IPS-18c (cell line): ENCODE measurements around the gene CDKAL1.
"Not testable (repeated sequence)": the region's sequence is repeated elsewhere in the genome, so short reads cannot be mapped to it uniquely, and the experiment has no call there.

Experiments used
- H3K4me3 ChIP-seq: 2 replicates; pipeline ENCODE4 v1.7.0; 2013; ENCODE audit warnings: low read depth, mild to moderate bottlenecking, low read length, moderate library complexity; ENCODE audit not compliant: insufficient read depth
- H3K9me3 ChIP-seq: one replicate; pipeline ENCODE4 v1.6.1; 2013; ENCODE audit warnings: mild to moderate bottlenecking, low read length, moderate library complexity; ENCODE audit not compliant: control insufficient read depth, insufficient read depth

CDKAL1 gene

GRCh38 chr6:20575704-20576451 lies 41.6 kb downstream of the CDKAL1 start:
- no peak overlapping the region for H3K4me3 ChIP-seq

GRCh38 chr6:20577173-20577688 lies 43.0 kb downstream of the CDKAL1 start:
- H3K4me3 ChIP-seq = no peak overlapping the region
- H3K9me3 ChIP-seq = no peaks in the 10 kb centered on the region

More at GRCh38 chr6:20575704-20576451, 41.6 kb downstream of the CDKAL1 start:
- H3K9me3 ChIP-seq = no peaks in the 10 kb centered on the region

- no peaks in the 10 kb centered on the region for H3K9me3 ChIP-seq
- no peak overlapping the region for H3K4me3 ChIP-seq
These were observed 46.8 kb downstream of the CDKAL1 start for GRCh38 chr6:20581070-20581469.

GRCh38 chr6:20582586-20583443 lies 48.6 kb downstream of the CDKAL1 start:
- no peak overlapping the region for H3K4me3 ChIP-seq
- no peaks in the 10 kb centered on the region for H3K9me3 ChIP-seq

GRCh38 chr6:20583444-20583800 lies 49.2 kb downstream of the CDKAL1 start:
- Histone ChIP-seq H3K9me3 (no peaks in the 10 kb centered on the region), H3K4me3 (no peak overlapping the region)

GRCh38 chr6:20584100-20584731 lies 50.0 kb downstream of the CDKAL1 start:
- no peaks in the 10 kb centered on the region for H3K9me3 ChIP-seq

GRCh38 chr6:20589266-20589665 lies 55.0 kb downstream of the CDKAL1 start:
- Histone ChIP-seq H3K9me3 (no peaks in the 10 kb centered on the region), H3K4me3 (no peak overlapping the region)

More at GRCh38 chr6:20584100-20584731, 50.0 kb downstream of the CDKAL1 start:
- H3K4me3 ChIP-seq = no peak overlapping the region

GRCh38 chr6:20590476-20590875 lies 56.2 kb downstream of the CDKAL1 start:
- not testable (repeated sequence) for H3K4me3 ChIP-seq, H3K9me3 ChIP-seq

- not testable (repeated sequence) for H3K9me3 ChIP-seq, H3K4me3 ChIP-seq
These were observed 60.1 kb downstream of the CDKAL1 start for GRCh38 chr6:20594299-20594853.

GRCh38 chr6:20599302-20600051 lies 65.2 kb downstream of the CDKAL1 start:
- Histone ChIP-seq H3K4me3 (no peak overlapping the region), H3K9me3 (peaks cover 2% of the 10 kb centered on the region)

GRCh38 chr6:20600831-20601230 lies 66.6 kb downstream of the CDKAL1 start:
- H3K4me3 ChIP-seq = no peak overlapping the region

GRCh38 chr6:20604159-20604558 lies 69.9 kb downstream of the CDKAL1 start:
- Histone ChIP-seq H3K4me3 (no peak overlapping the region), H3K9me3 (peaks cover 2% of the 10 kb centered on the region)

More at GRCh38 chr6:20600831-20601230, 66.6 kb downstream of the CDKAL1 start:
- peaks cover 2% of the 10 kb centered on the region for H3K9me3 ChIP-seq

GRCh38 chr6:20605061-20605460 lies 70.8 kb downstream of the CDKAL1 start:
- Histone ChIP-seq H3K4me3 (no peak overlapping the region), H3K9me3 (peaks cover 2% of the 10 kb centered on the region)

GRCh38 chr6:20605581-20605980 lies 71.3 kb downstream of the CDKAL1 start:
- H3K9me3 ChIP-seq = peaks cover 2% of the 10 kb centered on the region
- H3K4me3 ChIP-seq = no peak overlapping the region

GRCh38 chr6:20606831-20607230 lies 72.6 kb downstream of the CDKAL1 start:
- H3K9me3 ChIP-seq = peaks cover 2% of the 10 kb centered on the region
- H3K4me3 ChIP-seq = no peak overlapping the region

GRCh38 chr6:20608356-20608755 lies 74.1 kb downstream of the CDKAL1 start:
- H3K9me3 ChIP-seq = peaks cover 2% of the 10 kb centered on the region
- H3K4me3 ChIP-seq = no peak overlapping the region

- Histone ChIP-seq H3K4me3 (no peak overlapping the region), H3K9me3 (no peaks in the 10 kb centered on the region)
These were observed 74.6 kb downstream of the CDKAL1 start for GRCh38 chr6:20608905-20609304.
